PC-9 (cell line): ENCODE measurements around the gene ALLC.
"Not testable (repeated sequence)": the region's sequence is repeated elsewhere in the genome, so short reads cannot be mapped to it uniquely, and the experiment has no call there.

Source experiments
- EZH2 ChIP-seq: fragments of 200-600 bp; sonication (generic); IDR thresholded peaks from 2 replicates; pipeline ENCODE4 v1.8.0; 2017; ENCODE audit warnings: antibody characterized with exemption, low read depth
- TF ChIP-seq, protein P1 (sequence below): fragments of 200-600 bp; sonication (generic); conservative IDR thresholded peaks from 2 replicates; pipeline ENCODE4 v1.6.1; 2017; ENCODE audit warnings: mixed run types, antibody characterized with exemption, mild to moderate bottlenecking, moderate library complexity

DNA sequence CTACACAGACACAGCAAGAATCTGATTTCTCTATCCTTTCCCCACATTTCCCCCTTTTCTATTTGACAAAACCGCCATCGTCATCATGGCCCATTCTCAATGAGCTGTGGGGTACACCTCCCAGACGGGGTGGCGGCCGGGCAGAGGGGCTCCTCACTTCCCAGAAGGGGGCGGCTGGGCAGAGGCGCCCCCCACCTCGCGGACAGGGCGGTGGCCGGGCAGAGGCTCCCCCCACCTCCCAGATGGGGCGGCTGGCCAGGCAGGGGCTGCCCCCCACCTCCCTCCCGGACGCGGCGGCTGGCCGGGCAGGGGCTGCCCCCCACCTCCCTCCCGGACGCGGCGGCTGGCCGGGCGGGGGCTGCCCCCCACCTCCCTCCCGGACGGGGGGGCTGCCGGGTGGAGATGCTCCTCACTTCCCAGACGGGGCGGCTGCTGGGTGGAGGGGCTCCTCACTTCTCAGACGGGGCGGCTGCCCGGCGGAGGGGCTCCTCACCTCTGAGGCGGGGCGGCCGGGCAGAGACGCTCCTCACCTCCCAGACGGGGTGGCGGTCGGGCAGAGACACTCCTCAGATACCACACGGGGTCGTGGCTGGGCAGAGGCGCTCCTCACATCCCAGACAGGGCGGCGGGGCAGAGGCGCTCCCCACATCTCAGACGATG lies 42.3 kb upstream of the ALLC start:
- not testable (repeated sequence) for TF ChIP-seq EZH2
- TF ChIP-seq, protein P1, sequence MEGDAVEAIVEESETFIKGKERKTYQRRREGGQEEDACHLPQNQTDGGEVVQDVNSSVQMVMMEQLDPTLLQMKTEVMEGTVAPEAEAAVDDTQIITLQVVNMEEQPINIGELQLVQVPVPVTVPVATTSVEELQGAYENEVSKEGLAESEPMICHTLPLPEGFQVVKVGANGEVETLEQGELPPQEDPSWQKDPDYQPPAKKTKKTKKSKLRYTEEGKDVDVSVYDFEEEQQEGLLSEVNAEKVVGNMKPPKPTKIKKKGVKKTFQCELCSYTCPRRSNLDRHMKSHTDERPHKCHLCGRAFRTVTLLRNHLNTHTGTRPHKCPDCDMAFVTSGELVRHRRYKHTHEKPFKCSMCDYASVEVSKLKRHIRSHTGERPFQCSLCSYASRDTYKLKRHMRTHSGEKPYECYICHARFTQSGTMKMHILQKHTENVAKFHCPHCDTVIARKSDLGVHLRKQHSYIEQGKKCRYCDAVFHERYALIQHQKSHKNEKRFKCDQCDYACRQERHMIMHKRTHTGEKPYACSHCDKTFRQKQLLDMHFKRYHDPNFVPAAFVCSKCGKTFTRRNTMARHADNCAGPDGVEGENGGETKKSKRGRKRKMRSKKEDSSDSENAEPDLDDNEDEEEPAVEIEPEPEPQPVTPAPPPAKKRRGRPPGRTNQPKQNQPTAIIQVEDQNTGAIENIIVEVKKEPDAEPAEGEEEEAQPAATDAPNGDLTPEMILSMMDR = not testable (repeated sequence)
